Stimulated activated CD4-positive, alpha-beta T cell treated with anti-CD3 and anti-CD28 coated beads, Interleukin-1b, Interleukin-23, amount 100 ng/mL, for 1 hour (primary cell): ENCODE results near the gene CDC42.
A peak's percentile ranks its signal among the peaks of the same experiment; 100 is the strongest.

Experiments
- DNase-seq, 2 donors: peaks; one replicate each; pipeline ENCODE4 v3.0.0-alpha.2; 2020; ENCODE audit warnings: low read depth in 2 of 2

CDC42 gene

GRCh38 chr1:22074803-22075202, 22.3 kb downstream of the CDC42 start:
- DNase-seq = no peak

DNA sequence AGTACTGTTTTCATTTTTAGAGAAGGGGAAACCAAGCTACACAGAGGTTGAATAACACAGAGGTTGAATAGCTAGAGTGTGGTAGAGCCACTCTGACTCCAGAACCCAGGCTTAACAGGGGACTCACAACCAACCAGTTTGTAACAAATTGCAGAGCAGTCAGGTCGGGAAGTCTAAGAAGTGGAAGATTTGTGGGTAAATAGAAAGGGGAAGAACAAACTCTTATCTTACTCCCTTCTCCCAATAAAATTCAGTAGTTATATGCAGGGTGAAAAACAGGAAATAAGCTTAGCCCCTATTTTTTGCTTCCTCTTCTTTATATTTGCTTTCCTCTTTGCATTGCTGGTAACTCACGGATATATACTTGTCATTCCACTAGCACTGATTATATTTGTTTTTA, 23.2 kb downstream of the CDC42 start:
- DNase-seq = no peak

- DNase-seq = no peak
Measured at GRCh38 chr1:22076346-22076745, 23.8 kb downstream of the CDC42 start.

DNA sequence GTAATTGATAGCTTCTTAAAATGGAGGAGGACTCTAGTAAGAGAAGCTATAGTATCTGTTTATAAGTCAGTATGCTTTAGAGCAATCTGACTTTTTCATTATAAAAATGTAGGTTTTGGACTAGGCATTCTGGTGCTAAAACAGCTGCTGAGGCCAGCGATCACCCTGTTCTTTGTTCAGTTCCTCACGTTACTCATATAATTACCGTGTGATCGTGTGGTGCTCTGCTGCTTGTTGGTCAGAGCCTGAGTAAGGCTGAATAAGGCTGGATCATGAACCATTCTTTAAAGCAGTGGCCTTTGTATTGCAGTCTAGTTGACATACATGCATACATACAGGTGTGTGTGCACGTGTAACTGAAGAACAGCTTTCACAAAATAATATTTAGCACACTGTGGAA, 25.2 kb downstream of the CDC42 start:
- no peak for DNase-seq

GRCh38 chr1:22078133-22078532, 25.6 kb downstream of the CDC42 start:
- DNase-seq = no peak

GRCh38 chr1:22080191-22080590, 27.7 kb downstream of the CDC42 start:
- no peak for DNase-seq

GRCh38 chr1:22088331-22088730, 35.8 kb downstream of the CDC42 start:
- no peak for DNase-seq

GRCh38 chr1:22089134-22089571, 36.6 kb downstream of the CDC42 start:
- no peak for DNase-seq

GRCh38 chr1:22089787-22090186, 37.3 kb downstream of the CDC42 start:
- no peak for DNase-seq

DNA sequence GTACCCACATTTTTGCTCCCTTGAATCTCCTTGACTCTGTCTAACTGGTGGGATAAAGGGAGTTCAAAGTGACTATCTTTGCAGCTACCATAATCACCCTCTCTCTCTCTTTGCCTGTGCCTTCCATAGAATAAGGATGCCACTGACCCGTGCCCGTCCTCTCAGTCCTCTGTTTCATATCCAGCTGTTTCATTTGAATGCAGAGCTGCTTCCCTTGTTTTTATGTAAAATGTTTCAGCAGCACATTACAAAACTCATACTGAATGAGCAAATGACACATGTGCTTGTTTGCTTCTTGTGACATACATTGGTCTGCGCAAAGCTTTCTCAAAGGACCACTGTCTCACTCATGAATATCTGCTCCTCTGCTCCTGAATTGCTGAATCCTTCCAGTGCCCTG, 38.4 kb downstream of the CDC42 start:
- no peak for DNase-seq

GRCh38 chr1:22092026-22092768, 39.7 kb downstream of the CDC42 start:
- DNase-seq = peak in 1 of 2 donors; percentile 6

GRCh38 chr1:22093513-22093912, 41.0 kb downstream of the CDC42 start:
- no peak for DNase-seq

DNA sequence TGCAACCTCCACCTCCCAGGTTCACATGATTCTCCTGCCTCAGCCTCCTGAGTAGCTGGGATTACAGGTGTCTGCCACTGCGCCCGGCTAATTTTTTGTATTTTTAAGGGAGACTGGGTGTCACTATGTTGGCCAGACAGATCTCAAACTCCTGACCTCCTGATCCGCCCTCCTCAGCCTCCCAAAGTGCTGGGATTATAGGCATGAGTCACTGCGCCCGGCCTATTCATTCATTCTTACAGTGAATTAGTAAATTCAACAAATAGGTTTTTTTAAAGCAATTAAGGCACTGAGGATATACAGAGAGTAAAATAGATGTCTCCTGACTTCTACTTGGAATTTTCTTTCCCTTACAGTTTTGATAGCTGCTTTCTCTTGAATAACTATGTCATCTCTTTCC, 43.5 kb downstream of the CDC42 start:
- DNase-seq = no peak

- no peak for DNase-seq
Measured at GRCh38 chr1:22096463-22096862, 44.0 kb downstream of the CDC42 start.

- no peak for DNase-seq
Measured at GRCh38 chr1:22098752-22099151, 46.2 kb downstream of the CDC42 start.

GRCh38 chr1:22100168-22100567, 47.7 kb downstream of the CDC42 start:
- no peak for DNase-seq

DNA sequence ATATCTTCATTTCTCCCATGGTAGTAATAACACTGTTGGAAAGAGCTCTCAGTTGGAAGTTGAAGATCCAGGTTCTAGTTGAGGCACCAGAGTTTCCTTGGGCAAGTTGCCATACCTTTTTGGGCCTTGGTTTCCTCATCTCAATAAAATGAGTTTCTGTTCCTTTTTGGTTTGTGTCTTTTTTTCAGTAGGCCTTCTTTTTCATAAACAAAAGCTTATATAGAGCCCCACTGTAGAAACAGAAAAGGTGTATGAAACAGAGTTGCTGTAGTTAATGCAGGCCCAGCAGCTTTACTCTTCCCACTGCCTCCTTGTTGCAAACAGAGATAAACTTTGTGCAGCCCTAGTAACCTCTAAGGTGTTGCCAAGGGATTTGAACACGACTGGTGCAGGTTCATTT, 48.7 kb downstream of the CDC42 start:
- DNase-seq = no peak

GRCh38 chr1:22101995-22102394, 49.5 kb downstream of the CDC42 start:
- DNase-seq = no peak

- DNase-seq = no peak
Measured at GRCh38 chr1:22102746-22103145, 50.2 kb downstream of the CDC42 start.

- DNase-seq = no peak
Measured at GRCh38 chr1:22104094-22104493, 51.6 kb downstream of the CDC42 start.

GRCh38 chr1:22104865-22105437, 52.4 kb downstream of the CDC42 start:
- no peak for DNase-seq

DNA sequence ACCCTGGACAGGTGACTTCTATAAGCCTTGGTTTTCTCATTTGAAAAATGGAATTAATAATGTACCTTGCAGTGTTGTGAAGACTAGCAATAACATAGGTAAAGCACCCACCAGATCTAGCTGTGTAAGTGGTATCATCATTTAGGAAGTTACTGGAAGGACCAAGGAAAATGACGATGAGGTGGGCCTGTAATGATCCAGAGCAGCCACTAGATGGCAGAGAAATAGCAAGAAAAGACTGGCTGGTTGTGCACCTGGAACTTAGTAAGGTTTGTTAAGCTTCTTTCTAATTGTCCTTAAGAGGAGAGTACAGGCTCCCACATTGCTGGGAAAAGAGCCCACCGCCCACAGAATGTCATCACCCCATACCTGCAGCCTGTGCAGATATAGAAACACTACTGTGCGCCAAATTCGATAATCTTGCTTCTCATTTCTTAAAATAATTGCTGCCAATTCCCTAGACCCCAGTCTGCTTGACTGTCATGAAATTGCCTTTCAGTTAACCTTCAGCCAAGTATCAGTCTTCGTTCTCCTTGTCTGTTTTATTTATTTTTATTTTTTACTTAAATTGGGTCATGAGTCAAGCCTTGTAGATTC, 53.2 kb downstream of the CDC42 start:
- DNase-seq = no peak

GRCh38 chr1:22107126-22107525, 54.6 kb downstream of the CDC42 start:
- DNase-seq = no peak
